Measurements from ENCODE around the gene SLC49A3.
"Not testable (repeated sequence)": the region's sequence is repeated elsewhere in the genome, so short reads cannot be mapped to it uniquely, and the experiment has no call there.

SLC49A3 gene

GRCh38 chr4:722169-722725 is 33.3 kb upstream of the SLC49A3 start:
- DNase-seq (ENCODE audit: low read depth in 2 of 2), result no peak

GRCh38 chr4:721261-722168 is 32.6 kb upstream of the SLC49A3 start:
- no peak for DNase-seq (ENCODE audit: low read depth in 2 of 2)

- DNase-seq (ENCODE audit: low read depth in 2 of 2), result no peak
Measured at GRCh38 chr4:720111-720860, 31.3 kb upstream of the SLC49A3 start.

GRCh38 chr4:718460-718859 is 29.5 kb upstream of the SLC49A3 start:
- no peak for DNase-seq (ENCODE audit: low read depth in 2 of 2)

GRCh38 chr4:717601-718320 is 28.8 kb upstream of the SLC49A3 start:
- DNase-seq (ENCODE audit: low read depth in 2 of 2), result no peak

GRCh38 chr4:714087-714486 is 25.1 kb upstream of the SLC49A3 start:
- DNase-seq (ENCODE audit: low read depth in 2 of 2), result no peak

GRCh38 chr4:712916-713632 is 24.1 kb upstream of the SLC49A3 start:
- no peak for DNase-seq (ENCODE audit: low read depth in 2 of 2)

- DNase-seq (ENCODE audit: low read depth in 2 of 2), result no peak
Measured at GRCh38 chr4:712093-712492, 23.1 kb upstream of the SLC49A3 start.

GRCh38 chr4:710916-711315 is 22.0 kb upstream of the SLC49A3 start:
- DNase-seq (ENCODE audit: low read depth in 2 of 2), result no peak

GRCh38 chr4:710116-710515 is 21.2 kb upstream of the SLC49A3 start:
- DNase-seq (ENCODE audit: low read depth in 2 of 2), result no peak

GRCh38 chr4:709348-709747 is 20.4 kb upstream of the SLC49A3 start:
- DNase-seq (ENCODE audit: low read depth in 2 of 2), result no peak

- DNase-seq (ENCODE audit: low read depth in 2 of 2), result no peak
Measured at GRCh38 chr4:708631-708933, 19.6 kb upstream of the SLC49A3 start.

- DNase-seq (ENCODE audit: low read depth in 2 of 2), result no peak
Measured at GRCh38 chr4:707929-708630, 19.1 kb upstream of the SLC49A3 start.

GRCh38 chr4:706834-707598 is 18.1 kb upstream of the SLC49A3 start:
- no peak for DNase-seq (ENCODE audit: low read depth in 2 of 2)

- not testable (repeated sequence) for DNase-seq (ENCODE audit: low read depth in 2 of 2)
Measured at GRCh38 chr4:706083-706633, 17.2 kb upstream of the SLC49A3 start.

- DNase-seq (ENCODE audit: low read depth in 2 of 2), result peak; percentile 83 to 88
Measured at GRCh38 chr4:705278-706082, 16.5 kb upstream of the SLC49A3 start, which contains the start of gene PCGF3. PCGF3 (plus strand) TSS chr4:705832; CDS start chr4:733681, 27,849 bp downstream.

- DNase-seq (ENCODE audit: low read depth in 2 of 2), result no peak
Measured at GRCh38 chr4:704971-705277, 16.0 kb upstream of the SLC49A3 start.

GRCh38 chr4:704198-704891 is 15.4 kb upstream of the SLC49A3 start:
- no peak for DNase-seq (ENCODE audit: low read depth in 2 of 2)
